ENCODE results near the gene GPR17.

The GPR17 gene

GRCh38 chr2:127642706-127643438, 3.1 kb upstream of the GPR17 start:
- Histone ChIP-seq H3K4me3 (ENCODE audit: insufficient read depth in 1 of 2, low read depth in 1 of 2, low read length in 2 of 2) (no peak overlapping the region), H2AK5ac (ENCODE audit: low read length, severe bottlenecking) (no peak overlapping the region), H3K4ac (ENCODE audit: low read depth in 1 of 2, low read length in 2 of 2) (no peak overlapping the region), H4K8ac (ENCODE audit: low read length) (no peak overlapping the region), H2BK12ac (ENCODE audit: low read length in 2 of 2) (peak overlapping the region in 1 of 2 experiments; percentile 19), H3K27ac (ENCODE audit: low read length, poor library complexity, severe bottlenecking) (no peak overlapping the region), H3K14ac (ENCODE audit: low read length in 2 of 2) (no peak overlapping the region), H3K4me1 (ENCODE audit: control insufficient read depth, insufficient read depth, low read depth, low read length) (peaks cover 29% of the 10 kb centered on the region), H3K18ac (ENCODE audit: low read depth in 1 of 2, low read length in 2 of 2) (peak overlapping the region in 1 of 2 experiments; percentile 37), H3K4me2 (ENCODE audit: low read length, poor library complexity, severe bottlenecking) (no peak overlapping the region), H4K91ac (ENCODE audit: low read length) (no peak overlapping the region), H3K27me3 (ENCODE audit: control insufficient read depth in 1 of 2, insufficient read depth in 1 of 2, low read length in 2 of 2) (no peaks in the 10 kb centered on the region), H3K36me3 (ENCODE audit: control insufficient read depth in 1 of 2, insufficient read depth in 2 of 2, low read depth in 1 of 2, low read length in 2 of 2) (peaks cover 0 to 16% of the 10 kb centered on the region in 2 experiments), H3K79me1 (replicated peaks; ENCODE audit: low read length, poor library complexity, severe bottlenecking) (no peaks in the 10 kb centered on the region), H2BK120ac (ENCODE audit: low read depth, low read length) (no peak overlapping the region), H2BK15ac (ENCODE audit: low read depth, poor library complexity, severe bottlenecking) (peak overlapping the region; percentile 1), H2BK5ac (ENCODE audit: low read depth, low read length, poor library complexity, severe bottlenecking) (no peak overlapping the region), H3K9me3 (ENCODE audit: control insufficient read depth, low read length) (no peaks in the 10 kb centered on the region), H3K9ac (ENCODE audit: low read length) (no peak overlapping the region), H3K23ac (ENCODE audit: low read length in 2 of 2) (no peak overlapping the region), H2AFZ (ENCODE audit: low read depth, low read length) (no peak overlapping the region)
- DNase-seq: no peak
- WGBS: 90% methylated on average over 17 of the region's 17 CpGs

- H3K14ac ChIP-seq (ENCODE audit: low read length in 2 of 2): no peak overlapping the region
- no peak overlapping the region for H3K23ac ChIP-seq (ENCODE audit: low read length in 2 of 2)
- H2AFZ ChIP-seq (ENCODE audit: low read depth, low read length): no peak overlapping the region
- H2BK5ac ChIP-seq (ENCODE audit: low read depth, low read length, poor library complexity, severe bottlenecking): no peak overlapping the region
- H2BK15ac ChIP-seq (ENCODE audit: low read depth, poor library complexity, severe bottlenecking): no peak overlapping the region
- no peak overlapping the region for H4K91ac ChIP-seq (ENCODE audit: low read length)
- H3K9me3 ChIP-seq (ENCODE audit: control insufficient read depth, low read length): no peaks in the 10 kb centered on the region
- H2BK12ac ChIP-seq (ENCODE audit: low read length in 2 of 2): no peak overlapping the region
- H3K9ac ChIP-seq (ENCODE audit: low read length): no peak overlapping the region
- peaks cover 22% of the 10 kb centered on the region for H3K4me1 ChIP-seq (ENCODE audit: control insufficient read depth, insufficient read depth, low read depth, low read length)
- H2AK5ac ChIP-seq (ENCODE audit: low read length, severe bottlenecking): no peak overlapping the region
- 94% methylated on average over 14 of the region's 15 CpGs for WGBS
- H3K4me3 ChIP-seq (ENCODE audit: insufficient read depth in 1 of 2, low read depth in 1 of 2, low read length in 2 of 2): no peak overlapping the region
- H3K4me2 ChIP-seq (ENCODE audit: low read length, poor library complexity, severe bottlenecking): no peak overlapping the region
- peaks cover 0 to 14% of the 10 kb centered on the region in 2 experiments for H3K36me3 ChIP-seq (ENCODE audit: control insufficient read depth in 1 of 2, insufficient read depth in 2 of 2, low read depth in 1 of 2, low read length in 2 of 2)
- H3K18ac ChIP-seq (ENCODE audit: low read depth in 1 of 2, low read length in 2 of 2): no peak overlapping the region
- H4K8ac ChIP-seq (ENCODE audit: low read length): no peak overlapping the region
- H3K27me3 ChIP-seq (ENCODE audit: control insufficient read depth in 1 of 2, insufficient read depth in 1 of 2, low read length in 2 of 2): no peaks in the 10 kb centered on the region
- H3K4ac ChIP-seq (ENCODE audit: low read depth in 1 of 2, low read length in 2 of 2): no peak overlapping the region
- no peak overlapping the region for H2BK120ac ChIP-seq (ENCODE audit: low read depth, low read length)
- no peak overlapping the region for H3K27ac ChIP-seq (ENCODE audit: low read length, poor library complexity, severe bottlenecking)
- no peaks in the 10 kb centered on the region for H3K79me1 ChIP-seq (replicated peaks; ENCODE audit: low read length, poor library complexity, severe bottlenecking)
- DNase-seq: no peak
These were observed 2.4 kb upstream of the GPR17 start for GRCh38 chr2:127643439-127644065.

- Histone ChIP-seq H3K14ac (ENCODE audit: low read length in 2 of 2) (peak overlapping the region in 1 of 2 experiments; percentile 21), H3K9me3 (ENCODE audit: control insufficient read depth, low read length) (no peaks in the 10 kb centered on the region), H4K8ac (ENCODE audit: low read length) (no peak overlapping the region), H3K27ac (ENCODE audit: low read length, poor library complexity, severe bottlenecking) (no peak overlapping the region), H2BK15ac (ENCODE audit: low read depth, poor library complexity, severe bottlenecking) (no peak overlapping the region), H3K4me1 (ENCODE audit: control insufficient read depth, insufficient read depth, low read depth, low read length) (peaks cover 25% of the 10 kb centered on the region), H4K91ac (ENCODE audit: low read length) (no peak overlapping the region), H3K4me3 (ENCODE audit: insufficient read depth in 1 of 2, low read depth in 1 of 2, low read length in 2 of 2) (no peak overlapping the region), H2BK5ac (ENCODE audit: low read depth, low read length, poor library complexity, severe bottlenecking) (no peak overlapping the region), H2AK5ac (ENCODE audit: low read length, severe bottlenecking) (no peak overlapping the region), H3K9ac (ENCODE audit: low read length) (no peak overlapping the region), H3K79me1 (replicated peaks; ENCODE audit: low read length, poor library complexity, severe bottlenecking) (no peaks in the 10 kb centered on the region), H3K18ac (ENCODE audit: low read depth in 1 of 2, low read length in 2 of 2) (no peak overlapping the region), H3K4me2 (ENCODE audit: low read length, poor library complexity, severe bottlenecking) (no peak overlapping the region), H2AFZ (ENCODE audit: low read depth, low read length) (no peak overlapping the region), H2BK12ac (ENCODE audit: low read length in 2 of 2) (no peak overlapping the region), H3K4ac (ENCODE audit: low read depth in 1 of 2, low read length in 2 of 2) (no peak overlapping the region), H3K27me3 (ENCODE audit: control insufficient read depth in 1 of 2, insufficient read depth in 1 of 2, low read length in 2 of 2) (no peaks in the 10 kb centered on the region), H3K36me3 (ENCODE audit: control insufficient read depth in 1 of 2, insufficient read depth in 2 of 2, low read depth in 1 of 2, low read length in 2 of 2) (peaks cover 0 to 11% of the 10 kb centered on the region in 2 experiments), H2BK120ac (ENCODE audit: low read depth, low read length) (no peak overlapping the region), H3K23ac (ENCODE audit: low read length in 2 of 2) (no peak overlapping the region)
- WGBS: 91% methylated on average over 19 of the region's 19 CpGs
- DNase-seq: no peak
These were observed 1.6 kb upstream of the GPR17 start for GRCh38 chr2:127644066-127645025.

- no peak overlapping the region for H3K4me2 ChIP-seq (ENCODE audit: low read length, poor library complexity, severe bottlenecking)
- no peak overlapping the region for H2BK5ac ChIP-seq (ENCODE audit: low read depth, low read length, poor library complexity, severe bottlenecking)
- H4K91ac ChIP-seq (ENCODE audit: low read length): no peak overlapping the region
- no CpG with 5 or more reads among the region's 1 CpG for WGBS
- no peak overlapping the region for H2BK15ac ChIP-seq (ENCODE audit: low read depth, poor library complexity, severe bottlenecking)
- DNase-seq: no peak
- no peak overlapping the region for H2AFZ ChIP-seq (ENCODE audit: low read depth, low read length)
- no peak overlapping the region for H3K4me3 ChIP-seq (ENCODE audit: insufficient read depth in 1 of 2, low read depth in 1 of 2, low read length in 2 of 2)
- no peak overlapping the region for H3K4ac ChIP-seq (ENCODE audit: low read depth in 1 of 2, low read length in 2 of 2)
- no peak overlapping the region for H3K9ac ChIP-seq (ENCODE audit: low read length)
- no peak overlapping the region for H2BK120ac ChIP-seq (ENCODE audit: low read depth, low read length)
- no peak overlapping the region for H3K18ac ChIP-seq (ENCODE audit: low read depth in 1 of 2, low read length in 2 of 2)
- H3K14ac ChIP-seq (ENCODE audit: low read length in 2 of 2): no peak overlapping the region
- H3K79me1 ChIP-seq (replicated peaks; ENCODE audit: low read length, poor library complexity, severe bottlenecking): no peaks in the 10 kb centered on the region
- peaks cover 0 to 9% of the 10 kb centered on the region in 2 experiments for H3K36me3 ChIP-seq (ENCODE audit: control insufficient read depth in 1 of 2, insufficient read depth in 2 of 2, low read depth in 1 of 2, low read length in 2 of 2)
- H3K27ac ChIP-seq (ENCODE audit: low read length, poor library complexity, severe bottlenecking): no peak overlapping the region
- H2BK12ac ChIP-seq (ENCODE audit: low read length in 2 of 2): no peak overlapping the region
- no peak overlapping the region for H4K8ac ChIP-seq (ENCODE audit: low read length)
- H3K4me1 ChIP-seq (ENCODE audit: control insufficient read depth, insufficient read depth, low read depth, low read length): peaks cover 27% of the 10 kb centered on the region
- no peaks in the 10 kb centered on the region for H3K9me3 ChIP-seq (ENCODE audit: control insufficient read depth, low read length)
- H2AK5ac ChIP-seq (ENCODE audit: low read length, severe bottlenecking): no peak overlapping the region
- H3K27me3 ChIP-seq (ENCODE audit: control insufficient read depth in 1 of 2, insufficient read depth in 1 of 2, low read length in 2 of 2): no peaks in the 10 kb centered on the region
- no peak overlapping the region for H3K23ac ChIP-seq (ENCODE audit: low read length in 2 of 2)
These were observed 943 bp upstream of the GPR17 start for GRCh38 chr2:127645026-127645394.

Measured in mesenchymal stem cell (in vitro differentiated cells and primary cell).